ENCODE results near the gene NEK6.

DNA sequence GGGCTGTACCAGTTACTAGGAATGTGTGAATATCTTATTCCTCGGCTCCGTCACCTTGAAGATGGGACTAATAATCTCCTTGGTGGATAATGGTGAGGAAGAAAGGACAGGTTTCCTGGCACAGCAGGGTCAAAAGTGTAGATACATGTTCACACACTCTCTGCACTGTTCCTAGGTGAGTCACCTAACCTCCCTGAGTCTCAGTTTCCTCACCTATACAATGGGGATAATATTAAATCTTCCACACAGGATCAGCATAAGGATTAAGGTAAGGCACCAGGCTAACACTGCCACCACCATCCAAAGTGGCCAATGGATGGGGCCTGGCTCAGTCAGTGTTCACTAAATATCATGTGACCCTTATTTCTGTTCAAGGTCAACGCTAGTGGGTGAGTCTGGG is 90.6 kb downstream of the NEK6 start:
- no peak for TF ChIP-seq CTCF (IDR thresholded peaks at IDR 0.05)
- no peak for TF ChIP-seq POLR2A (IDR thresholded peaks at IDR 0.05; ENCODE audit: low read depth)
- TF ChIP-seq POLR2AphosphoS5 (IDR thresholded peaks at IDR 0.05), result no peak
- TF ChIP-seq EP300 (IDR thresholded peaks at IDR 0.05), result no peak

All from esophagus muscularis mucosa (tissue), 4 donors.